HG02943 (cell line): Measurements from ENCODE around the gene FAM53B.

Source experiments
- ATAC-seq: cut with Tn5 transposase; IDR thresholded peaks from one replicate; pipeline ENCODE4 v1.9.1; 2021; ENCODE audit warnings: mild to moderate bottlenecking, low read depth, moderate library complexity; ENCODE audit not compliant: unreplicated experiment

The FAM53B gene

DNA sequence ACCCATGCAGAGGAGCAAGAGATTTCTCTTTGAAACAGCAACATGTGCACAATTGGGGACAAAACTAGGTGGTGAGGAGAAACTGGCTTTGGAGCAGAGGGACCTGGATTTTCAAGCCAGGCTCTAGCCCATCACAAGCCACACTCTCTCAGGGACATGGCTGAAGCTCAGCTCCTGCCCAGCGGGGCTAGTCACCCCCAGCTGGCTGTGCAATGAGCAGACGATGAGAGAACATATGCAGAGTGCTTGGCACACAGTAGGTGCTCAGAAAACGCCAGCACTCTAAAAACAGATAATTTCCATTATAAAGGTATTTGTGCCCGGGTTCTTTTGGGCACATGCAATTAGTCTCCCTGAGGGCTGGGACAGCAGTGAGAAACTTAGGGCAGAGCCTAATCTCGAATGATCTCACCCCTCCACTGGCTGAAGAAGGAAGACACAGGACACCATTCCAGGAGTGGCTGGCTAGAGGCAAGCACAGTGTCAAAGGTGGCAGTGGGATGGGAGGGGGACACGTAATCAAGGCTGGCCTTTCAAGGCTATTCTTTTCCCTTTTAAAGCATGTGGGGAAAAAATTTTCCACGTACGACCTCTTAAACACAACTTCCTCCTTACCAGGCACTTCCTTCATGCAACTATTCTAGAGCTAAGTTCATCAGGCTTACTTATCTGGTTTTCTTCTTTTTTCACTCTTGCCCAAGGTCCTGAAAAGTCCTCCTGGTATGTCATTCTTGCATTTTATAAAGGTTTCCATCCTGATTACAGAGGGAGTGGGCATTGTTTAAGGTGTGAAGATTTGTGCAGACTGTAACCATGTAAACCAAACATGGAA is 15.1 kb downstream of the FAM53B start:
- ATAC-seq = no peak

DNA sequence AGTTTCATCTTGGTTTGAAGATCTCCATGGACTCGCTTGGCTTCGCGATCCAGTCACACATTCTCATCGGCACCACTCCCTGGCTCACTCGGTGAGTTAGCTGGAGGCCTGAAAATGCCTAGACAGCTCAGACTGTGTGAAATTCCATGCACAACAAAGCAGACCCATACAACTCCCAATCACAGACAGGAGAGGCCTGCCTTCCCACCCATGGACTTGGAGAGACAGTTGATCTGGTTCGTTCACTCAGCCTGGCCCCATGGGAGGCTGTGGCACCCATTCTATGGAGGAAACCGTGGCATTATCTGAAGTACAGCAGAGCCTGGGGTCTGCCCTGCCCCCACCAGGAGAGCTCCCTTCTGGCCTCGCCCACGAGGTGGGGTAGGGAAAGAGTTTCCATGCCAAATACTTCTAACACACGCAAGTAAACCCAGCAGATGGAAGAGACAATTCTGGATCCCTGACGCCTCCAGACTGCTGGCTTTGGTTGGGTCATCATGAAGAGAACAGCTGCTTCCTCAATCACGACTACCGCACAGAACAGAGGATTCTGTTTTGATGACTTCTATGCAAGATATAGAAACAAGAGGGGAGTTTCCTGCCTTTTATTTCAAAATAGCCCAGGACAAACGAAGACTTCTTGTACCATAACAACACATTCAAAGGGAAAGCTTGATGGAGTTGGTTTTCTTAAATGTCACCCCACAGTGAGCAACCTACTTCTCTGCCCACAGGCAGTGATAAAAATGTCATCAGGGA is 15.9 kb downstream of the FAM53B start:
- no peak for ATAC-seq

DNA sequence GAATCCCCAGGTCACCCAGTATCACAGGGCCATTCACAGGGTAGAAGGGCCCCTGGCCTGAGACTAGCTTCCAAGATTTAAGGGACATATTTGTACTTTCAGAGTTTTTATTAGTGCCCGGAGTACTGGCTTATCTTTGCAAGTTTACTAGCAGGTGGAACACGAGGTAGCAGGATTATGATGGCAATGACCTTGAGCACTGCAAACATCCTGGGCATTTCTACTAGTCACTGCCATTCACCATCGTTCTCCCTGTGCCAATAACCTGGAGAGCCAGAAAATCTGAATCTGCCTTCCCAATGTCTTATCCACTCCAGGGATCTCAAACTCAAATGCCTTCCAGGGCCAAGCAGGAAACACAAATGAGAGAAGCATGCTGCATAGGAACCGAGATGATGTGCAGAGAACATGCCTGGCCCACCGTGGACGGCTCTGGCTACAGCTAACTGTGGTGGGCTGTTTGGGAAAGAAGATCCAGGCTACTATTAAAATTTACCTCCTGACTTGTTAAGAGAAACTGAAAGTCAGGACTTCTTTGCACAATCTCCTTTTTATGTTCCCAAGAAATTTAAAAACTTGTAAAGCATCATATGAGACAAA is 16.7 kb downstream of the FAM53B start:
- no peak for ATAC-seq

DNA sequence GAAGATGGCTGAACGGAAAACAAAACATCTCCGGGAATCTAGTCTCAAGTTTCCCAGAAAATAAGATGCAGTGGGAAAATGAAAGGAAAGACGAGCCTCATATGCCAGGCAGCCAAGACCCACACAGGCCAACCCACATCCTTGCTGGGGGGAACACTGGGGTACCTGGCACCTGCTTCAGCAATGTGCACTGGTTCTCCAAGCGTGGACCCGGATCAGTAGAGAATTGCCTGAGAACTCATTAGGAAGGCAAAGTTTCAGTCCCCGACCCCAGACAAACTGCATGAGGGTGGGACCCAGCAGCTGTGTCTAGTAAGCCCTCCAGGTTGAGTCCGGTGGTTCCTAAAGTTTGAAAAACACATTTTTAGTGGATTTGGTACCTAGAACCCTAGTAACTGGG is 18.4 kb downstream of the FAM53B start:
- ATAC-seq = no peak

DNA sequence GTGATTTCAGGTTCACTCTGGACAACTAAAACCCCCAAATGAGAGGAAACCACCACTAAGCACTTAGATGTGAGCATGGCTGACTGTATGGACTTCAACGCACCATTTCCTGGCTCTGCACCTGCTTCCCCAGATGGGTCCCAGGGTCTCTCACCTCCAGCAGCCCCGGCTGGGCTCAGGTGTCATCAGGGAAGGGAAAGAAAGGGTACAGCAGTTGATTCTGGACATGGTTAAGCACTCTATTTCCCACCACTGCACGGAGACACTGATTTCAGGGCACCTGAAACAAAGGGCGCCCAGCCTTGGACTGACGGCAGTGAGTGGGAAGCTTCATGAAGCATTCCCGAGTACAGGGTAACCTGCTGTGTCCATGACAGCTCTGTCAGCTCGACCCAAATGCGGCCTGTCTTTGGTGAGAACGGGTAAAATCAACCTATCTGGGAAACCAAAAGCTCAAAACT is 19.0 kb downstream of the FAM53B start:
- no peak for ATAC-seq

DNA sequence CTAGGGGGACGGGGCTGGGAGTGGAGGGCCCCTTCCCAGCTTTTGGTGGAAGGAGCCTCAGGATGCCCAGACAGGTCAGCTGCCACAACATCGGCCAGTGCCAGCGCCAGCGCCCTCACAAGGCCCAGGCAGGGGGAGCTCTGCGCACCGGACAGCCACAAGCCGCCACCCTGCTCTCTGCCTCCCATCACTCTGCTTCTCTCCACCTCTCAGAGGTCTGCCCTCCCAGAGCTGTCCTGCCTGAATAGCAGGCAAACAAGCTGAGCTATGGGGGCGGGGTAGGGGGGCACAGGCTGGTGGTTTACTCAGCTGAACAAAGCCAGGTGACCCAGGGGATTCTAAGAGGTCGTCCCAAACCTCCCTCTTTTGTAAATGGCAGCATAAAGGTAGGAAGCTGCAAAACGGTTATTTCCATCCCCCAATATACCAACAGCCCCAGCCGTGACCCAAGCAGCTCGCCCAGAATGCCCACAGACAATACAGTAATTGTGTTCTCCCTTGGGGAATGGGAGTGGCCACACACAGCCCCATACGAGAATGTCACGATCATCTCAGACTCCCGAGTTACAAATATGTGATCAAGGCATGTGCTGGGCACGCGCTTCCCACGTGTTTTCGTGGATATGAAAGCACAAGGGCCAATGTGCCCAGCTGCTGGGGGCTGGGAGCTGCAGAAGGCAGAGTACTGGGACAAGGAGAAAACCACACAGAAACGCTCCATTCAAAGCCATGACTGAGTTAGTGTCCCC is 19.7 kb downstream of the FAM53B start:
- no peak for ATAC-seq

DNA sequence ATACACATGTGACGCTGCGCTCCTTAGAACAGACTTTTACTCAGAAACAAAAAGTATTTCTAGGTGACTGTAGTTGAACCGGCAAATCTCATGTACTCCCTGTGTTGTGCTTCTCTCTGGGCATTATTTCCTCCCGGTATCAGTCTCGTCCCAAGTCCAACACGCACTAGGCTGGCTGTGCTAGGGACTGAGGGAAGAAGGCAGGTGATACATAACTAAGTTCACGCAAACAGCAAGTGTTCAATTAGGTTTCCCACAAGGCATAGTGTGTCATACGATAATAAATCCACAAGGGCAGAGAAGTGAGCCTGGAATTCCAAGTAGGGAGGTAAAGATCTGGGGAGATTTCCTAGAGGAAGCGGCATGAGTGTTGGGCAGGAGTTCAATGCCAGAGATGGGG is 20.4 kb downstream of the FAM53B start:
- no peak for ATAC-seq

DNA sequence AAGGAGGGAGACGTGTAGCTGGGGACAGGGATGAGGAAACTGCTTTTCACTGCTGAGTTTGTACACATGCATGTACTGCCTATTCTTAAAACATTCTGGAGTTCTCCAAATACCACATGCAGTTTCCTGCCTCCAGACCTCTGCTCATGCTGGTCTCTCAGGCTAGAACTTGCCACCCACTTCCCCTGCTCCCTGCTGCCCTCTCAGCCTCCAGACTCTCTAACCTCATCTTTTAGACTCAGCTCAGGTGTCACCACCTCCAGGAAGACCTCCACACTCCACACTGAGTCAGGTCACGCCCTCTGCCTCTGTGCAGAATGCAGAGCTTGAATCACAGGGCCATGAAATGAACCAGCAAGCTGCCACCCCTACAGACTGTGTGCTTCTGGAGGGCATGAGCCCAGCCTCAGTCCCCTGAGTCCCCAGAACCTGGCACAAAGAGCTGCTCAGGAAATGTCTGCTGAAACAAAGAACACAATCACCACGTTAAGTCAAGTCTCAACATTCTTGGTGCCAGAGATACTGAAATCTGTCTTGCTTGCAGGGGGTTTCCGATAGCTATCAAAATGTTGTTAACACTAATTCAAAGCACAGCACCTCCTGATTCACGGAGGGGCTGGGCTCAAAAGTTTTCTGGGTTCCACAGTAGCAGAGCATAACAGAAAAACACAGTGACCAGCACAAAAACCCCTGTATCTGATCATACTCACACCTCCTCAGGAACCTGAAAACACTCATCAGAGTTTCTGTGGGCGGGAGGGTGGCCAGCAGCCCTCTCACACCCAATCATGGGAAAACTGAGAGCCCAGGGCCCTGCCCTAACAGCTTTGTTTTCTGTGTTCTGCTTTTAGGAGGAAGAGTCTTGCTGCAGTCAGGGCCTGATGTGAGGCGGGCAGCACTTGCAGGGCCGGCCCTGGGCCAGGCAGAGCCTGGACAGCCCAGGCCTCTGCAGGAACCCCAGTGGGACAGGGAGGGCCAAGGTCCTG is 21.1 kb downstream of the FAM53B start:
- ATAC-seq = peak; percentile 51

DNA sequence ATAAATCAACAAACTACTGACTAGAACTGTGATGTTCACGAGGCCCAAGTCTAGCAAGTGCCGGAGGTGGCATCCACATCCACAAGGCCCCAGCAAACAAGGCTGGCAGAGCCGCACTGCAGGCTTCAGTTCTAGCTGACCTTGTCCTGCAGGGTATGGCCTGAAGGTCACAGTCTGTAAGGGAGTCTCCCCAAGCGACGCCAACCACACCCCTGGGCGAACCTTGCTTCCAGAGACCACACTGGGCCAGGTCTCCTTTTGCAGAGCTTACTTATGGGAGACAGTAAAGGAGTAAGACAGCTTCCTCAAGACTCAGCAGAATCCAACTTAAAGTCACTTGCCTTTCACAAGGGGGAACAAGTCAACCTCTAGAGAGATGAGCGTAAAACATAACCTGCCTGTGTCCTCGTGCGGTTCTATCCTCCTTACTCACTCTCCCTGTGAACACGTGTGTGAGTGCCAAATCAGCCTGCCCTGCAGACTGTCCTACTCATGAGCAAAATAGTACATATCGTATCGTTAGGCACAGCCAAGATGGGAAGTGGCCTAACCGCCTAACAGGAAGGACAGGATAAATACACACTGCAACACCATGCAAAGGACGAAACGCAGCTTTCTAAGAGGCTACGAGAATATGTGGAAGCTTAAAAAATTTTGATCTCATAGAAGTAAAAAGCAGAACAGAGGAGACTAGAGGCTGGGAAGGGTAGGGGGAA is 22.7 kb downstream of the FAM53B start:
- no peak for ATAC-seq

DNA sequence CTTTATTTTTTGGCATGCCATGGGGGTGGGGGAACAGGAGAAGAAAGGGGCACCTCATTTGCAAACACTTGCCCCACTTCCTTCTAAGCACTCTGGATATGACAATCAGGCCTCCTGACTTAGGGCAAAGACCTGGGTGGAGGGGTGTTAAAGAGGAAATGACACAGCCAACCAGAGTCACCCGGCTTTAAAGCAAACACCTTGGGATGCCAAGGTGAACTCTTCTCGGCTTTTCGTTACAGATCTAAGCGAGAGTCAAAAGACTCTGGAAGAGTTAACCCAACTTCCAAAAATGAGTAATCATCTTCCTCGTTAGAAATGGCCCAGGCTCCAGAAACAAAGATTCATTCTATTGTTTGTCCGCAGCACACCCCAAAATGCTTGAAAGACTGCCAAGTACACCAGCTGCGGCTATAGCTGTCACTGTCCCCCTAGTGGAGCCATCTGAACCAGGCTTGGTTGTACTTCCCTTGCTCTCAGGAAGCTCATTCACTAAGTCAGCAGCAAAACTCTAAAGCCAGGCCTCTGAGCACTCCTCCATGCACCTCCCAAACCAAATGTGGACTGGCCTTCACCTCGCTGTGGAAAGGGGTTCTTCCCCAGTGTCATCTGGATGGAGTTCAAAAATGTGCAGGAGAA is 24.8 kb downstream of the FAM53B start:
- ATAC-seq = peak; percentile 46

DNA sequence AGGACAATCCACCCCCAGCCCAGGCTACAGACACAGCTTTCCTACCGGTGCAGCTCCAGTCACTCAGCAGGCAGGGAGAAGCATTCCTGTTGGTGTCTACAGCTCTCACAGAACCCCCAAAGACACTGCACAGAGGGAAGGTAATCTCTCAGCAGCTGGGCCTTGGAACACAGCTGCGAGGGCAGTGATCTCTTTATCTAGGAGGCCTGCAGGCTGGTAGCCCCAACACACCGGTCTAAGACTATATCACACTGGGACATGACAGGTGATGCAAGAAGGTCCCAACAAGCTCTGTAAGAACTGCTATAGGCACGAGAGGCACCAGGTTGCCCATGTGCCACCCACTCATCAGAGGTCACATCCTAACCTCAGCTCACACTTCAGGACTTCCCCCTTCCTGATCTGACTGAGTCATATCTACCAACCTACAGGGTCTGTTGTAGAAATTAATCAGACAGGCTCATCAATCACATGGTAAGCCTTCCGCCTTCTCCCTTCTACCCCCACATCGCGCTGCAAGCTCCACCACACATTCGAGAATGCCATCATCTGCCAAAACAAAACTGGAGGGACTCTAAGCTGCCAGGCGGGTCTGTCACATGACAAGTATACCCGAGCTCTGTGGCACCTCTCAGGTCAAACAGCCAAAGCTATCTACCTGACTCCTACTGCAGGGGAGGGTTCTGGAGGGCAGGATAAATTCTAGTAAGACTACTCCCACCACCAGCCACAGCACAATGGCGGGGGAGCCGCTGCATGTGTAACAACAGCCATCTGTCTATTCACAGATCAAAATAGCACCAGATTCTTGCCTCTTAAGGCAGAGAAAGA is 26.1 kb downstream of the FAM53B start:
- peak; percentile 63 for ATAC-seq

DNA sequence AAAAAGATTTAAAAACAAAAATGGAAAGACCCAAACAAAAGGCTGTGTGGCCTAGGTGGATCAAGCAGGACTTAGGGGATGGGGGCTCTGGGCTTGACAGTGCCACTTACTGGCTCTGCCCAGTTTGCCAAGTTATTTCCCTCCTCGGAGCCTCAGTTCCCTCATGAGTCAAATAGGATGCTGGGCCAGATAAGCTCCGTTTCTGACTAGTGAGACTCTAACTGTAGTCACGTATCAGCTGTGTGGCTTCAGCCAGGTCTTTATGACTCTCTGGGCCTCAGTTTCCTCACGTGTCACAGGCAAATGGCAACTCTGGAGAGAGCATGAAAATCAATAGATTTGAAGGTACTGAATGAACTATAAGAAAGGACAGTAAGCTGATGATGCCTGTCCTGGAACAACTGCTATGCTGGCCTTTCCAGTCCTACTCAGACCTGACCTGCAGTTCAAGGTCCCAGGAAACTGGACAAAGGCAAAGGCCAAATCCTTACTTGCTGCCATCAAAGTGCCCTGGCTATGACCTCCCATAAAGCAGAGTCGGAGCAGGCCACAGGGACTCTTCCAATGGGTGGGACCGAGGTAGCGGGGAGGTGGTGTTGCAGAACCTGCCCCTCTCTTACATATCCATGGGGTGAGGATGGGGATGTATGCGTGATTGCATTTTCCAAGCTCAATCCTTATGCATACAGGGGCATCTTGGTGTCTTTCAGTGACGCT is 27.0 kb downstream of the FAM53B start:
- ATAC-seq = no peak

DNA sequence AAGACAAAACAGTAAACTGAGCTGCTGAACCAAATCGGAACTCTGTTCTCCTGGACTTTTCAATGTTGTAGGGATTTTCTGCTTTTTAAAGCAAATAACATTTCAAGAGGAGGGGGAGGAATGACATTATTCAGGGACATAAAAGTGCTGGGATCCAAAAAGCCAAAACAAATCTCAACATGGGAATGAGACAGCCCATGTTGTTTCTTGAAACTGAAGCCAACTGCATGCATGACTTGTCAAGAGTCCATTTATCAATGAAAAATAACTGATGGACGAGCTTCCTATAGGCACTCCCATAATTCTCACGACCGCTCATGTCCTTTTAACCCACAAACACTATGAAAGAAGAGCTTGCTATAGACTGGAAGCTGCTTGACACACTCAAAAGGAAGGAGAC is 27.8 kb downstream of the FAM53B start:
- ATAC-seq = no peak

DNA sequence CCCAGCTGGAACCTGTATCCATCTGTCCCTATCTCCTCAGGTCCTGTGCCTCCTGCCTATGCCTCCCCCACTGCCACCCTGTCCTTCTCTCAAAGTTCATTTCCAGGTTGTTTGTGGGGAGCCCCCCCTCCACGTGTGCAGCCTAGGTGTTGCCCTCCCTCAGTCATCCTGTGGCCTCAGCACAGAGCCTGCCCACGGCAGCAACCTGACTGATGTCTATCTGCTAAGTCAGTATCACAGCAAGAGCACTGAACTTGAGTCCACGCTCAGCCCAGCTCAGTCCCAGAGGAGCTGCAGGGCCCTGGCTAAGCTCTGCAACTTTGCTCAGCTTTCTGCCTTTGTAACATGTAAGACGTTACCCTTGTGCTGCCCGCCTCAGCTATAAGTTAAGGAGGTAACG is 28.7 kb downstream of the FAM53B start:
- no peak for ATAC-seq

DNA sequence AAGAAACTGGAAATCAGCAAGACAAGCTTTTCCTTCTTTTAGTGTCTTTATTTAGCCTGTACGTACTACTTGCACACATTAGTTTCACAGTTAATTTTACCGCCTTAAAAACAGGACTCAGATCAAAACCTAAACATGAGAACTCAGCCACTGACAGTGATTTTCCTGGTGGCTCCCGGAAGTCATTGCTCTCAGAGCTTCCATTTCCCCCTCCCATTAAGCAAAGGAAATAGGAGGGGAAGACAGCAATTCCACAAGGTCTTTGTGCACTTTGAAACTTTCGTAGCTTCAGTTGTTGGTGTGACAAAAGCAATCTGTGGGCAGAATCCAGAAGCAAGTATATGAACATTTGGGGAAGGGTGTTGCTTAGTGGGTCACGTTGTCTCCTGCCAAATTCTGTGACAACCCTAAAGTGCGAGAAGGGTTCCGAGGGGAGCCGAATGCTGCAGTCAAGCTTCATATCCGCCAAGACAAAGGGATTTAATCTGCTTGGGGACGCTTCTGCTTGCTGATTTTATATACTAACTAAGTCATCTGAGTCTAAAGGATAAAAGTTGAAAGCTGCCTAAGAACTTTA is 30.4 kb downstream of the FAM53B start:
- ATAC-seq = no peak

DNA sequence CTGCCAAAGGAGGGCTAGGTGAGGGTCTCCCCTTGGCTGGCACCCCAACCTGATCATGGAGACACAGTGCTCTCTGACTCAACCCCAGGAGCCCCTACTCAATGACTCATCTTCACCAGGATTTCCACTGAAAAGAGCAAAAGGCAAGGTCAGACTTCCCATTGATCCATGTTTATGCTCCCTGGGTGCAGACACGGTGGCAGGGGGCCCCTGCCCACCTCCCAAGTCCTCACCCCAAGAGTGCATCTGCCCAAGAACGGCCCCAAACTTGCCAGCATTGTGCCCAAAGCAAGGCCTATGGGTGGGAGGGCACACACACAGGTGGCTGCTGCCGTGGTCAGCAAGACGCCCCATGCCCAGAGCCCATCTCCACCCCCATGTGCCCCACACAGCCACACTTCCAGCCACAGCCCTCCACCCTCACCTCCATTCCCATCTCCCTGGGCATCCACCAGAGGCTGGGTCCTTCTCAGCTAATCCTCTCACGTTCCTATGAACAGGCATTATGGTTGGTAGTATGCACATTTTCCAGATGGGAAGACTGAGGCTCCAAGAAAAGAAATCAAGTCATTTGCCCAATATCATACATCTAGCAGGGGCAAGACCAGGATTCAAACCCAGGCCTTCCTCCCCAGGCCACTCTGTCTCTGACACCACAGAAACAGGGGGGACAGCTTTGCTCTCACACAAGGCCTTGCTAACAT is 31.3 kb downstream of the FAM53B start:
- ATAC-seq = no peak
